NCI-H187 (cell line): ENCODE results near the gene FBRSL1.

Experiments used
- DNase-seq, 2 experiments: peaks; one replicate each; lab custom pipeline; 2025; lab: John Stamatoyannopoulos, UW

Gene FBRSL1

DNA sequence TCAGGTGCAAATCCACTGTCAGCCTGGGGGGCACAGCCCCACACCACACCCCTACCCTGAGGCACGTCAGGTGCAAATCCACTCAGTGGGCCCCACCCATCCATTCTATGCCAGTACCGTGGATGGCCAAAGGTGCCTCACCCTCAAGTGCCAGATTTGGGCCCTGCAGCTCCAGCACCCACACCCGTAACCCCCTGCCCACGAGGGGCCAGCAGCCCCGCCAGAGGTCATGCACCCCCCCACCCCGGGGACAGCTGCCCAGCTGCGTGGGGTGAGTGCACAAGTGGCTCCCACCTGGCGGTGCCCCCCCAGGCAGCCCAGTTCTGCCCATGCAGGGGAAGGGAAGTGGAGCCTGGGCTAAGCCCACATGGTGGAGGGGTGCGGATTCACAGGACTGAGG is 51.2 kb downstream of the FBRSL1 start:
- DNase-seq: no peak

DNA sequence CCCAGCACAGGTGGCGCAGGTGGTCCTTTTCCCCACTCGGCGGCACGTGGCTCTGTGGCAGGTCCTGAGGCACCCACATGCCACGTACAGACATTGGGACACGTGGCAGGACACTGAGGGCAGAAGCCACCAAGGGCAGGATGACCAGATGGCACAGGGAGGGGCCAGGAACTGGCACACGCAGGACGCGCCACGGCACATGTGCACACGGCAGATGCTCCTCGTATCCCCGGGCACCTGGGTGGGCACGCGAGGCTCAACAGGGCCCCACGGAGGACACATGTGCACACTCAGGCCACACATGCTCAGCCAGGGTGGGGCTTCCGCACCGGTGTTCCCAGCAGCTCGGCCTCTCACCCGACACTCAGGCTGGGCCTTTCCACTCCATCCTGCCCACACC is 52.0 kb downstream of the FBRSL1 start:
- DNase-seq: no peak

DNA sequence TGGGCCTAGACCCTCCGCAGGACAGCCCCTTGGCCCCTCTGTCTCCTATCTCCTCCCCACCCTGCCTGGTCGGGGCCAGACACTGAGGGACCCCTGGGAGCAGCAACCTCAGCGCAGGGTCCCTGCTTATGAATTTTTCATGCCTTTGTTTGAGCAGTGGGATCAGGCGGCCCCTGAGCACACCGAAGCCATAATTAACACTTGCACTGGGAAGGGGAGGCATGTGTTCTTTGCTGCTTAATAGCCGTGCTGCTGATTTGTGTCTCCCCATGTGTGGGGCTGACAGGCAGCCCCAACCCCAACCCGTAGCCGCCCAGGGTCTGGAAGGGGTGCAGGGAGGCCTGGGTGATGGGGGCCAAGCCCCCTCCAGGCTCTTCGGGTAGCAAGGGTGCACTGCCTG is 52.7 kb downstream of the FBRSL1 start:
- no peak for DNase-seq

DNA sequence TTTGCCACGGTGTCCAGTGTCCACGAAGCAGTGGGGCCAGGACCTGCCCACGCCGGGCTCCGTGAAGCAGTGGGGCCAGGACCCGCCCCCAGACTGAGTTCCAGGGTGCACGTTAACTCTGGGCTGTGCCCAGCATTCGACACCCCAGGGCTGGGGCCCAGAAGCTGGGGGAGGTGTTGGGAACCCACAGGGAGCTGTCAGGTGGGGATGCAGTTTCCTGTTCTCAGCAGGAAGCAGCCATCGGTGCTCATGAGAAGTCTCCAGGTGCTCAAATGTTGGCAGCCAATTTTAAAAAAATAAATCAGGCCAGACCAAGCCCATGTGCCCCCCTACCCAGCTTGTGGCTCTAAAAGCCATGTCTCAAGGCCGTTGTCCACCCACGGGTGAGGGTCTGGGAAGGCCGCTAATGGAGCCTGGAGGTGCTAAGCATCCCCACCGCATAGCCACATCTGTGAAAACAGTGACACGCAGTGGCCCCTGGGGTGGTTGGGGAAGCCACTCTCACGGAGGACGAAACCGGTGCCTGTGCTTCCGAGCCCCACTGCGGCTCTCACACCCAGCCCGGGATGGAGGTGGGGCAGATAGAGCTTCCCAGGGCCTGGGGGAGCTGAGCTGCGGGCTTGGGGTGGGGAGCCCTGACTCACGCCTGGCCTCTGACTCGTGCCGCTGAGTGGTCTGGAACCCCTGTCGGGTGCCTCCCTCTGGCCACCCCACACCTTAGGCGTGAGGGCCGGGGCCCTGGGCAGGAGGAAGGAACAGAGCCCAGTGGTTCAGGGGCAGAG is 53.5 kb downstream of the FBRSL1 start:
- no peak for DNase-seq

DNA sequence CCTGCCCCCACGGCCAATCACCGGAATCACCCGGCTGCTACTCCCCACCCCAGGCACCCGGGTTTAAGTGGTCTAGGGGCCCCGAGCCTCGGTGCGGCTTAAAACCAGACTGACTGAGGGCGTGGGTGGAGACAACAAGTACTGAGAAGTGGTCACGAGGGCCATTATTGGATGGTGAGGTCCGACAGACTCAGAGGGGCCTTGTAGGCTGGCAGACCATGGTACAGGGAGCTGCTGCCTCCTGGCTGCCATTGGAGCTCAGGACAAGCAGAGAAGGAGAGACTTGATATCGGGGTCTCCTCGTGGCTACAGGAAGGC is 54.1 kb downstream of the FBRSL1 start:
- no peak for DNase-seq

DNA sequence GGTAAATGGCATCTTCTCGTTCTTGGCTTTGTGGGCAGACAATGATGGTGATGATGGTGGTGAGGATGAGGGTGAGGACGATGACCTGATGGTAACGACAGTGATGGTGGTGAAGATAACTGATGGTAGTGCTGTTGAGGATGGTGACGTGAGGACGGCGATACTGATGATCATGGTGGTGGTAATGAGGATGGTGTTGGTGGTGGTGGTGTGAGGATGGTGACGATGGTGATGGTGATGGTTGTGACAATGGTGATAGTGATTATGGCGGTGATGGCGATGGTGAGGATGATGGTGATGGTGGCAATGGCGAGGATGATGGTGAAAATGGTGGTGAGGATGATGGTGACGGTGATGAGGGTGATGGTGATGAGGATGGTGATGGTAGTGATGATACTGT is 54.5 kb downstream of the FBRSL1 start:
- no peak for DNase-seq

DNA sequence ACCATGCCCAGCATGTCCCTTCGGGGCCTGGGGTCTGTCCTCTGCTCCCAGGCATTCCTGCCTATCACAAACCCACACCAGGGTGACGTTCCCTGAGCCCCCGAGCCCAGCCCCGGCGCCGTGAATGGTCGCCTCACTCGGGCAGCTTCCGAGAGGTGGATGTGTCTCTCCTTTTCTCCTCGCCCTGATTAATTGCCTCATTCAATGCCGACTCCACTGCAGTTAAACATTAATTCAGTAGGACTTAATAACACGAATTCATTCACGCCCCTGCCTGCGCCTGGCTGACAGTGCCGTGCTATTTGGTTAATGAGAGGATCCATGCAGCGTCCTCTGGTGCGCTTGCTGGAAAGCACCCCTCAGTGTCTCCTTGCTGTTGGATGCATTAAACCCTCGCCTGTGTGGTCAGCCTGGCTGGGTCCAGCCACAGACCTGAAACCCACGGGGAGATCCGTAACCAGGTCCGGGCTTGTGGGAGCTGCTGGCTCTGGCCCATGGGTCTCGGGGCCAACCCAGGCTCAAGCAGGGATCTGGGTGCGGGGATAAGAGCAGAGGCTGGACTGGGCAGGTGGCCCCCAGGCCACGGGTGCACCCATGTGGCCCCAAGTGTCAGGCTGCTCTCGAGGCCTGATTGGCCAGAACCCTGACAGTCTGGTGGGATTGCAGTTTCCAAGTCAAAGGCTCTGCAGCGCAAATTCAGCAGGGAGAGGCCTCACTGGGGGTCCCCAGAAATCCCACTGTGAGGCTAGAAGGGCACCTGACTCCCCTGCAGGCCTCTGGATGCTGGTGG is 55.4 kb downstream of the FBRSL1 start:
- DNase-seq: no peak

DNA sequence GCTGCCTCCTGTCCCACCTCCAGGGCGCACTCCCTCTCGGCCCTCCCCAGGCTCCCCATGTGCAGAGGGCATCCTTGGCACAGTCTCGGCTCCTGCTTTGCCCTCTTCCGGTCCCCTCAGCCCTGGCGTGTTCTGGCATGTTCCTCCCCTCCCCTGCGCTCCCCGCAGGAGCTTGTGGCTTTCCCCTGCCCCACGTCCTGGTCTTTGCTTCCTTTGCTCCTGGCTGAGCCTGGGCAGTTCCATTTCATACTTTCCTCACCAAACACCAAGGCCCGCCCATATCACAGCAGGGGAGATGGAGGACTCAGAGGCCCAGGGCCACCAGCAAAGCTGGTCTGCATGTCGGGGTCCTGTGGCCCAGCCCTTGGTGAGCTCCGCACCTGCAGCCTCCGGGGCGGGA is 56.0 kb downstream of the FBRSL1 start:
- DNase-seq: no peak

DNA sequence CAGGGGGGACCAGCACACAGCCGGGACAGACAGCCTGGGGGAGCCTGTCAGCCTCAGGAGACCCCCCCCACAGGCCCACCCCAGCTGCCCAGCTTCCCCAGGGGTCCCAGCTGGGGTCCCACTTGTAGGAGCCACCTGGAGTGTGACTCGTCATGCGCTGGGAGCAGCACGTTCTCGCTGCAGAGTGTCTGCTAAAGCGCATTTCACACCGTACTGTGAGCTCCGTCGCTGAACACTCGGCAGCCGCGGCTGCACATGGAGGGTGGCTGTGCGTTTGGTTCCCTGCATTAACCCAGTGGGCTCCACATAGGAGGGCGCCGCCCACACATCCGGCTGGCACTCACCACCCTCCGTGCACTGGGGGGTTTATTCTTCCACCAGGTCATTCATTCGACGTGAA is 56.7 kb downstream of the FBRSL1 start:
- no peak for DNase-seq

DNA sequence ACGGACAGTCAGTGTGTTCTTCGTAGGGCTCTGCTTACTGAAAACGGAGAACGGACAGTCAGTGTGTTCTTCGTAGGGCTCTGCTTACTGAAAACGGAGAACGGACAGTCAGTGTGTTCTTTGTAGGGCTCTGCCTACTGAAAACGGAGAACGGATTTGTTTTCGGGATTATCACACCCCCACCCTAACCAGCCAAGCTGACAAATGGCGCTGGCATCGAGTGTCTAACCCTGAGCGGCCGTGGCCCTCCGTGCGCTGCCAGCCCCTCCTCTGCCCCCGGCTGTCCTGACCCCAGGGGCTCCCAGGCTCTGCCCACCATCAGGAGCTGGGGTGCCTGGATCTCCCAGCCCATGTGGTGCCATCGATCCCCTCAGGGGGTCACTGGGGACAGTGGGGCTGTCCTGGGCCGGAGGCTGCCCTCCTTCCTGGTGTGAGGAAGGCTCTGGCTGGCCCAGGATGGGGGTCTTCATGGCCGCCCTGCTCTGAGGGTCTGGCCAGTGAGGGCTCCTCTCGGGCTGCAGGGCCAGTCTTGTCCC is 57.3 kb downstream of the FBRSL1 start:
- DNase-seq: no peak

DNA sequence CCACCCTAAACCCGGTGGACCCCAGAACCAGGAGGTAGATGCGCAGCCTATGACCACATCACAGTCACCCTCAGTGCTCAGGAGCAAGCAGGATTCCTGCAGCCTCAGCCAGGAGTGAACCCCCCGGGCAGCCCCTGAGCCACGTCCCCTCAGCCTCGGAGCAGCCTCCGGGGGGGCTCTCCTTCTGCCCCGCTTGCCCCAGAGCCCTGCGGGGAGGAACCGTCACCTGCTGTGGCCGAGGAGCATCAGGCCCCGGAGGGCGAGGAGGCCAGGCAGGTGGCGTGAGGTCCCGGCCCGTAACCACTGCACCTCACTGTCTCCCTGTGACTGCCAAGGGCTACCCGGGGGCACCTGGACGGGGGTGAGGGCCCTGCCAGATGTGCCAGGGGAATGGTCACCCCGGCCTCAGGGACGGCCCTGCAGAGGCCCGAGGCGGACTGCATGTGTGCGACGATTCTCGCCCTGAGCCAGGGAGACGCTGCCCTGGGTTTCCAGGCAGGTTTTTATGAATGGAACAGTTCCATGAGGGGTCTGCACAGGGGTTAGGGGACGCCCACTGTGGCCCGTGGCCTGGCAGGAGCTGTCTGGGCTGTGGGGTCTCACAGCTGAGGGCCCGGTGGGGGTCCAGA is 58.6 kb downstream of the FBRSL1 start:
- no peak for DNase-seq

DNA sequence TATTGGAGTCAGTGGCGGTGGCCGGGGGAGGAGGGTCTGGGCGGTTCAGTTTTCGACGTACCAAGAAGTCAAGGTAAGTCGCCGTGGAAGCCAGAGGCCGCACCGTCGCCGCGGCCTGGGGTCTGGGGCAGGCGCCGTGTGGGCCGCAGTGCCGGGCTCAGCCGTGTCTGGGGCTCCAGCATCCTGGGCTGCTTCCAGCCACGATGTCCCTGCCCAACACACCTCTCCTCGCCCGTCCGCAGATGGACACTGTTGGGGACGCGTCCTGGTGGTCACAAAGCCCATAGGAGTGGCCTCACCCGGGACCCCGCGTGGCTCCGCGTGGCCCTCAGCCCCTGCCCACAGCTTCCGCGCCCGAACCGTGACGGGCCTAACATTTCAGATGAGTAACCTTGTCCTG is 59.1 kb downstream of the FBRSL1 start:
- no peak for DNase-seq

DNA sequence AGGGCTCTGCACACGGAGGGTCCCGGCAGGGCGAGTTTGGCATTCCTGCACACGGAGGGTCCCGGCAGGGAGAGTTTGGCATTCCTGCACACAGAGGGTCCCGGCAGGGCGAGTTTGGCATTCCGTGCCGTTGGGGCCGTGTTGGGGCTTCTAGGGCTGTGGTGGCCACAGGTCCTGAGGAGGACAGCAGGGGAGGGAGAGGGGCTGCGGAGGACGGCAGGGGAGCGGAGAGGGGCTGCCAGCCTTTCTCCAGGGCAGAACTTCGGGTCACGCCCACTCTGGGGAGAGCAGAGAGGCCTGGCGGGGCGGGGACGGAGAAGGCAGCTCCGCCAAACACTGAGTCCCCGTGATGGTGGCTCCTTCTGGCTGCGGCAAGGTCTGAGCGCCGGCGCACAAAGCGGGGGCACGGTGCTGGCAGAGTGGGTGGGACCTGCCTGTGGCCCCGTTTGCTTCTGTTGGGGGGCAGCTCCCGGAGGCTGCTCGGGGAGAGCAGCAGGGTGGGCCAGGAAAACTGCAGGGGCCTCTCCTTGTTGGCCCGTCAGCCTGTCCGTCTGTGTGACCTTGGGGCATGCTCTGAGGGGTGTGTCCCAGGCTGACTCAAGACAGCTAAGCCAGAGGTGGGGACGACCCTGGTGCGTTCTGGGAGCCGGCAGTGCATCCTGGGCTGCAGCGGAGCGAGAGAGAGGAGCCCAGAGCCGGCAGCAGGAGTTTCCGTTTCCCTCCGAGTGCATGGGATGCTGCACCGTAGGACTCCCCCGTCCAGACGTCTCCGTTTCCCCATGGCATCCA is 60.3 kb downstream of the FBRSL1 start:
- DNase-seq: no peak

DNA sequence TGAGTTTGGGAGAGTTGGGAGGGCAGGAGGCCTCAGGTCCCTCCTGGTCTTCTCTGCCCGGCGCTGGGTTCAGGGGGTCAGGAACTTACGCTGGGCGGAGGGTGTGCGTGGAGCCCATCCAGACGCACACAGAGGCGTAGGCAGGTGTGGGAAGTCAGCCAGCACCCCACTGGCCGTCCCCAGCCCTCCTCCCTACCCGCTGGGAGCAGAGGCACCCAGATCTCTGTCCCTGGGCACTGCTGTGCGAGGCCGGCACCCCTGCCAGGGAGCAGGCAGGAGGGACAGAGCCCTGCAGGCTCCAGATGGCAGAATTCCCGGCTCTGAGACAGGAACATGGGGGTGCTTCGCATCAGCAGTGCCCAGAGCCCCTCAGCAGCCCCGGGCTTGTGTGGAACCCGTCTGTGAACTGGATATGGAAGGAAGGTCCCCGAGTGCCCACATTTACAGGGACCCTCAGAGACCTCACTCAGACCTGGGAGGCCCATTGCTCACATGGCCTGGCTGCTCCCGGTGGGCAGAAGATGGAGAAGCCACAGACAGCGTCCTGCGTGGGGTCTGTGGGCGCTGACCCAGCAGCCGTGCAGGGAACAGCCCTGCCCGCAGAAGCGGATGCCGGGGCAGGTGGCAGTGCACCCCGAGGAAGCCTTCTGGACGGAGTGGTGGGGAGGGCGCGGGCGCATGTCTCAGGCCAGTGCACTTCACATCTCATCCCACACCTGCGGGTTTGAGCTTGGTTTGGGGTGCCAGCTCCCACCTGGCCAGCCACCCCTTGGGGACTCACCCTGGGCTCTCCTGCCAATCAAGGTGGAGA is 61.1 kb downstream of the FBRSL1 start:
- DNase-seq: no peak

DNA sequence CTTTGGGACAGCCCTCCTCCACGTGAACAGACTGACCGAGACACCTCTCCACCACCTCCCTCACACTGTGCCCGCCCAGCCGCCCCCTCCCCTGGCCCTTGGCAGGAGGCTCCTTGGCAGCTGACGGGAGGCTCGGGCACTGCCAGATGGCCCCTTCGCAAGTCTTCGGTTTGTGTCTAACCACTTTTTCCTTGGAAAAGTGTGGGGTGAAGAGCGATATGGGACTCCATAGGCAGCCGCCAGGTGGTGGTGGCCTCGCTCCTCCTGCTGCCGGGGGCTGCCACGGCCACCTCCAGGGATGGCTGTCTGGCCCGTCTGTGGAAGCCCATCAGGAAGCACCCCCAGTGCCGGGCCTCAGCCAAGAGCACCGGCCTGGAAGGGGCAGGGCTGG is 61.7 kb downstream of the FBRSL1 start:
- DNase-seq: no peak

DNA sequence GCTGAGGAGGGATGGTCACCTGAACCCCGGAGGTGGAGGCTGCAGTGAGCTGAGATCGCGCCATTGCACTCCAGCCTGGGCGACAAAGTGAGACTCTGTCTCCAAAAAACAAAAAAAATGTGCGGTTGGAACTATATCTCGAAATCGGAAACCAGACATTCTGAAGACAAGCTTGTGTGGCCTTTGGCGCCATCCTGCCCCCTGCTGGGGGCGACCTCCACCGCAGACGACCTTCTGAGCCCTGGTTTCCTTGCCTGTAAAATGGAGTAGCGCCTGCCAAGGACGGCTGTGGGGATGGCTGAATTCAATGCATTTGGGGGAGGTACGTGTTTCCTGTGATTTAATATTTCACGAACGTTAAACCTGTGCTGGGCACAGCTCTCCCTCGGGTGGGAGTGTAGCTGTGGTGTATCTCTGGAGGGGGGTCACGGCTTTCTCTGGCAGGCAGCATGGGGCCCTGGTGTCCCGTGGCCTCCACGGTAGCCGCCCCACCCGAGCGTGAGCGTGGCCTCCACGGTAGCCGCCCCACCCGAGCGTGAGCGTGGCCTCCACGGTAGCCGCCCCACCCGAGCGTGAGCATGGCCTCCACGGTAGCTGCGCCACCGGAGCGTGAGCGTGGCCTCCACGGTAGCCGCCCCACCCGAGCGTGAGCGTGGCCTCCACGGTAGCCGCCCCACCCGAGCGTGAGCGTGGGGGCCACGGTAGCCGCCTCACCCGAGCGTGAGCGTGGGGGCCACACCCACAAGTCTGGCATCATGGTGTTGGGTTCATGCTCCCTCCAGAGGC is 65.1 kb downstream of the FBRSL1 start:
- DNase-seq: no peak

DNA sequence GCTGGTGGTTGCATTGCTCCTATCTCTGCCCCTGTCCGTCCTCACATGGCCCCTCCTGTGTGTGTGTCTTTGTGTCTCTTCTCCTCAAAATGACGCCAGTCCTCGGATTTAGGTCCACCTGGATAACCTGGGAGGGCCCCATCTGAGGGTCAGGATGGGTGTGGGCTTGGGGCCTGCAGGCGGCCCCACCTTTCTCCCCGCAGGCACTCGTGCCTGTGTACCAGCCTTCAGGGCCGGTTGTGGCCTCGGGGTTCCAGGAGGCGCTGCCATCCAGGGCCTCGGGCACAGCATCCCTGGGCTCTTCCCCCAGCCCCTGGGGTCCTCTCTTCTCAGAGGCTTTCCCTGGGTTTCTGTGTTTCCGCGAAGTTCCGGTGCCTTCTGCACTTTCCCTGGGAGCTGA is 65.7 kb downstream of the FBRSL1 start:
- no peak for DNase-seq

DNA sequence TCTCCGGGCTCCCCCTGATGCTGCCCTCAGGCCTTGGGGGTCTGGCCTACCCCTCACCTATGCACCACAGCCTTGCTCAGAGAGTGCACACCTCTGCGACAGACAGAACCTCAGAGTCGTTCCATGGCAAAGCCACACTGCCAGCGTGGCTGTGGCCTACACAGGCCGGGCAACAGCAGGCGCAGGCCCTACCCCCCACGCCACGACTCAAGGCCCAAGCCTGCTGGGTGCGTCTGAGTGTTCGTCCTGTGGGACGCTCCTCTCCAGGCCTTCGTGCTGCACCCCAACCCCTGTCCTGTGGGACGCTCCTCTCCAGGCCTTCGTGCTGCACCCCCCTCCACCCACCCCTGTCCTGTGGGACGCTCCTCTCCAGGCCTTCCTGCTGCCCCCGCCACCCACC is 66.3 kb downstream of the FBRSL1 start:
- DNase-seq: no peak

DNA sequence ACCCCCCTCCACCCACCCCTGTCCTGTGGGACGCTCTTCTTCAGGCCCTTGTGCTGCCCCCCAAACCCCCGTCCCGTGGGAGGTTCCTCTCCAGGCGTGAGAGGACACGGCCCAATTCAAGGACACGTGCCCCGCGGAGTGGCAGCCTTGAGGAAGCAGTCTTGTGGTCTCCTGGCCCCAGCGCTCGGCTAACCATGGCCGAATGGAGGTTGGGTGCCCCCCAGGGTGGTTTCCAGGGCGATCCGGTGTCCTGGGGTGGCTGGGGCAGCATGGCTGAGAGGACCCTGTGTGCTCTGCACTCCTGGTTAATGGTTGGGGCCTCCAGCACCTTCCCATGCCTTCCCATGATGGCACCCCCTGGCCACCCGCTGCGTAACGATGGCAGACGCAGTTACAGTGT is 66.8 kb downstream of the FBRSL1 start:
- DNase-seq: no peak

DNA sequence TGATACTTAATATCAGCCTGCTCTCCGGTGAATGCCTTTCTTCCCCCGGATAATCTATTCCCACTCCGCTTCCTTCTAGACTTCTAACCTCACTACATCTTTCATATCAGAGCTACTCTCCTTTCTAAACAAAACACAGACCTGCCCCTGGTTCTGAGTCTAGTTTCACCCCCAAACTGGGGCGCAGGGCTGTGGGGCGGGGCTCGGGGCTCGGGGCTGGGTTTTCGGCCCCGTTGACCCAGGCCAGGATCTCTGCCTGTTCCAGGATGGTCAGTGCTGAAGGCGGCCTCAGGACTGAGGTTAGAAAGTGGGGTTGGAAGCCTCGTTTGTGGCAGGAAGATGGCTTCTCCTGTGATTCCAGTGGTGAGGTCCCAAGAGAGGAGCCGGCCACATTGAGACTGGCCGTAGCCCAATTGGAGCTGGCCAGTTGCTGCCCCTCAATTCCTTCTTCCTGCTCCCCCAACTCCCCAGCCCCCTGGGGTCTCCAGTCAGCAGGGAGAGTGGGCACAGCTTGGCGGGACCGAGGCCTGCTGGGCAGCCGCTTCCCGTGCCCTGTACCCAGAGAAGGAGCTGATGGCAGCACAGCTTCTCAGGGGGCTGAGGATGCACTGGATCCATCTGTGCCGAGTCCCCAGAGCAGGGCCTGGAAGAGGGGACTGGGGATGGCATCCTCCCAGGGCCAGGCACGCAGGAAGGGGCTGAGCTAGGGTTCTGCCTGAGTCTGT is 67.5 kb downstream of the FBRSL1 start:
- no peak for DNase-seq
